ENCODE results near the gene PEX10. TPM values are rescaled to one million over a fixed set of nuclear protein-coding genes. Genes with fewer than 3 reads are reported as not detected.
A peak's percentile ranks its signal among the peaks of the same experiment; 100 is the strongest.

Gene PEX10
- total RNA-seq, 1 donor from 2014 or later = 20.0 TPM

DNA sequence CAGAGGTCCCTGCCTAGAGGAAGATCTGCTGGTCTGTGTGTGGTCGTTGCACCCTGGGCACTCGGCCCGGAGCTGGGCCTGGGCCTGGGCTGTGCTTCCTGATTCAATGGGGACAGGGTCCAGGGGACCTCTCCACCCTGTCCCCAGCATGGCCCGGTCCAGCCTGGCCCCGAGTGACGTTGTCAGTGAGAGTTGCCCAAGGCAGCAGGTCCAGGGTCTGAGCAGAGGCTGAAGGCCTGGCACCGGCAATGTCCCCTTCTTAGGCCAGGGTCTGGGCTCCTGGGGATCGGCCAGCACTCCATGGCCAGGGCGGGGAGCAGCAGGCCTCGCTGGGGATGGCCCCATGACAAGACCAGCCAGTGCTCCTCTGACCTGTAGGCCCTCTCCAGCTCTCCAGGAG, 15.6 kb upstream of the PEX10 start:
- DNase-seq (ENCODE audit: low spot score in 2 of 2) (no peak), FAIRE-seq (no peak)

DNA sequence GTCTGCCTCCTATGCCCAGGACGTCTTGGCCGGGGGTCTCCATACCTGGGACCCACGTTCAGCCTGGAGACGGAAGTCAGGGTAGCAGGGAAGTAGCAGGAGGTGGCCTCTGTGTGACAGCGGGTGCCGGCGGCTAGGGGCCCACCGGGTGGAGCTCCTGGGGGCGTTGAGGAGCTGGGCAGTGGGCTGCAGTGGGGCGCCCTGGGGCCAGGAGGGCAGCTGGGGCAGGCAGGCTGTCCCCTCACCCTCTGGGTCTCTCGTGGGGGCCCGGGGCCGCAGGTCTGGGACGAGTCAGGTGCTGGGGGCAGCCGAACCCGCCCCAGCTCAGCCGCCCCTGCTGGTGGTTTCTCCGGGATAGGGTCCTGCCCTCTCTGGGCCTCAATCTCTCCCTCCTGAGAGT, 14.7 kb upstream of the PEX10 start:
- DNase-seq (ENCODE audit: low spot score in 2 of 2) (no peak), FAIRE-seq (no peak)

DNA sequence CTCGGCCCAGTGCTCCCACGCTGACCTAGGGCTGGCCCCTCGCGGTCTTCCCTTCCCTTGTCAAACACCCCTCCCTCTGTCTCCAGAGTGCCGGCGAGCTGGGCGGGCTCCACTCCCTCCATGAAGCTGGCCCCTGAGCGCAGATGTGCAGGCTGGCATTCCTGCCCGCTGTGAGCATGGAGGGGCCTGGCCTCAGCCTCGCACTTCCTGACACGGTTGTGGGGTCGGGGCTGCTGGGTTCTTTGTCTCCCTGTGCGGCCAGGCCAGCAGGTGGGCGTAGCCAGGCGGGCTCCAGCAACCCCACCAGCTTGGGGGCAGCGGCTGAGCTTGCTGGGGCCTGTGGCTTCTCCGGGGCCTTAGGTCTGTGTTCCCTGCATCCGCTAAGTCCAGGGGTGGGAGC, 14.2 kb upstream of the PEX10 start:
- no peak for FAIRE-seq
- DNase-seq (ENCODE audit: low spot score in 2 of 2) = no peak

DNA sequence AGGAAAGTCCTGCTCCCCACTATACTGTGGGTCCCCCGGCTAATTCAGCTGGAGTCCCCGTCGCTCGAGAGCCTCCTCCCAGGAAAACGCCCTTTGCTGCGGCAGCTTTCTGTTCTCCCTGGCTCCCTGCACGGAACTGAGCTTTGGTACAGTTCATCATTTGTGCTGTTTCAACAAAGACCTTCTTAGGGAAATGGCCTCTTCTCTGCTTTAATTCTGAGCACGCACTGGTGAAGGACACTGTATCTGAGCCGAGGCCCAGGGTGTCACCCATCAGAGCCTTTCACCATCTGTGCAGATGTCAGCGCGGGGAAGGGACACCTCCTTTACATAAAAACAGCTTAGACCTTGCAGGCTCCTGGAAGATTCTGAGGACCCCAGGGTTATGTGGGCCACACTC, 13.5 kb upstream of the PEX10 start:
- no peak for FAIRE-seq
- peak in 1 of 2 donors; percentile 67 for DNase-seq (ENCODE audit: low spot score in 2 of 2)

DNA sequence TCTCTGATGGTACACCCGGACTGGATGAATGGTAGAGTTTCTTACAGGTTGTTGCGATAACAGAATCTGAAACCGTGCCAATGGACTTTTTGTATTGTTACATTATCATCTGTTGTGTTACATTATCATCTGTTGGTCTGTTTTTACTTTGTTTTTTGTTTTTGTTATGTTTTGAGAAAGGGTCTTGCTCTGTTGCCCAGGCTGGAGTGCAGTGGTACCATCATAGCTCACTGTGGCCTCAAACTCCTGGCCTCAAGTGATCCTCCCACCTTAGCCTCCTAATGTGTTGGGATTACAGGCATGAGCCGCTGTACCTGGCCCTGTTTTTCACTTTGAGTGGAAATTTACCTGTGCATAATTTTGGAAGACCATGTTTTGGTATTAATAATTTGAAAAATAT, 10.2 kb upstream of the PEX10 start:
- FAIRE-seq (no peak), DNase-seq (ENCODE audit: low spot score in 2 of 2) (no peak)

DNA sequence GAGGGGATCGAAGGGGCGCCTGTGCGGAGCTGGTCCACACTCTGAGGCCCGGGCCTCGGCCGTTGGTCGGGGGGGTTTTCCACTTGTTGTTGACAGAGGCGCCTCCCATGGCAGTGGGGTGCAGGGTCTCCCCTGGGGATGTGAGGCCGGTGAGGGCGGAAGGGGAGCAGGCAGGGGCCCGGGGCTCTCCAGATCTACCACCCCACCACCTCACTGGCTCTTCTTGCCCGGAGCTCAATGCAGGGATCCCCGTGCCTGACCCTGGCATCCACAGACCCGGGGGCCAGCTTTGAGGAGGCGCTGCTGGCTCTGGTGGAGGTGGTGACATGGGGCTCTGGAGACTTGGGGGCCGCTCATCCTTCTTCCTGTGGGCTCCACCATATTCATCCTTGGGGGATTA, 7.1 kb upstream of the PEX10 start:
- FAIRE-seq = no peak
- DNase-seq (ENCODE audit: low spot score in 2 of 2) = no peak

DNA sequence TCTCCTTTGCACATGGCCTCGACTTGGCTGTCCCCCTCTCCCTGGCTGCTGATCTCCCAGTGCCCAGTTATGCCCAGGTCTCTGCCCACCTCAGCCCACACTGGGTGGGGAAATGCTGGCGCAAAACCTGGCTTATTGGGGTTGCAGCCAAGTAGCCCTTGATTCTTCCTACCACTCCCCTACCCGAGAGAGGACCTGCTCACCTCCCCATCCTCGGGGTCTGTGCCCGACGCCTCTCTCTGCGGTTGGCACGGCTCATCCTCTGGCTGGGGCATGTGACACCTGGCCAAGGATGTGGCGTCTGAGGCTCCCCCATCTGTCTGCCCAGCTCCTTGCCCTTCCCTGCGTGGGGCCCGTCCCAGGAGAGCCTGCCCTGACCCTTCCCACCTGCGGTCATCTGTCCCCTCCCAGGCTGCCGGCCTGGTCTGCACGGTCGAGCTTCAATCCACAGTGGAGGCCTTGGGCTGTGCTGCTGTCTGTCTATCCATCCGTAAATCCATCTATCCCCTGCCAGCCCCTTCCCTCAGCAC, 6.5 kb upstream of the PEX10 start:
- FAIRE-seq = no peak
- no peak for DNase-seq (ENCODE audit: low spot score in 2 of 2)

DNA sequence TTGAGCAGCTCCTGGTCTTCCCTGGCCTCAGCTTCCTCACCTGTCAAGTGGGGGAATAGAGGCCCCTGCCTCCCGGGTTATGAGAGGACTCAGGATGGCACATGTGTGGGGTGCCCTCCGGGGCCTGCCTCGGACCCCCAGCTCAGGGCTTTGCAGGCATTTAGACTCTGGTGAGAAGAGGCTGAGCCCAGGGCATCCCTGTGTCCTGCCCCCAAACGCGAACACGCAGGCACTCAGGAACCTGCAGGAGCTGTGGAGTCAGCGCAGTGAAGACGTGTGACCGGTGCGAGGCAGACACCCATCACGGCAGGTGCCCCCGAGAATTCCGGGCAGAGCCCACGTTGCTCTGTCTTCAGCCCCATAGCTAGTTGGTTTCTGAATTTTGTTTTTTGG, 5.5 kb upstream of the PEX10 start:
- DNase-seq (ENCODE audit: low spot score in 2 of 2) (no peak), FAIRE-seq (no peak)

DNA sequence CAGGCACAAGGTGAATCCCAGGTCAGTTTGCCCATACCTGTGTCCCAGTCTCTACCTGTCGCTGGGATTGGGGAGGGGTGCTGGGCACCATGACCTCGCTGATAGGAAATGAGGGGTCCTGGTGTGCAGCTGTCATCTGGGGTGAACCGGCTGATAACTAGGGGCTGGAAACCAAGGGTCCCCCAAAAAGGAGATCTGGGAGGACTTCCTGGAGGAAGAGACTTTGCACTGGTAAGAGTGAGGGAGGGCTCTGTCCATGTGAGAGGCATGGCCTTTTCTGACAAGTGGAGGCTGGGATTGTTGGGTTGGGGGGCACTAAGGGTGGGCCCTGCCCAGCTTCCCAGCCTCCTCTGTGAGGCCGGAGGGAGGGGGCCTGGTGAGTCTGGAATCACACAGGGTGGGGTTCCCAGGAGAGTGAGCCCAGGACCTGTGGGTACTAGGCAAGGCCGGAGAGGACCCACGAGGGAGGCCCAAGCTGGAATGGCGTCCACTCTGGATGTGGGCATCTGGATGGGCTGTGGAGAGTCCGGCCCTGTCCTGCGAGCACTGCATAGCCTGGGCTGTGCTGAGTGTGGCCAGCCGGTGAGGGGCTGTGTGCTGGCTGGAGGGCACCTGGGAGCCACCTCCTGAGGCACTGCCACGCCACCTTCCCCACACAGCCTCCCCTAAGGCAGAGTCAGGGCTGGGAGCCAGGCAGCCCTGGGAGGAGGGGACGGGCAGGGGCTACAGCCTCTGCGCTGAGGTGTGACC, 4.9 kb upstream of the PEX10 start:
- DNase-seq (ENCODE audit: low spot score in 2 of 2) = no peak
- FAIRE-seq = no peak

DNA sequence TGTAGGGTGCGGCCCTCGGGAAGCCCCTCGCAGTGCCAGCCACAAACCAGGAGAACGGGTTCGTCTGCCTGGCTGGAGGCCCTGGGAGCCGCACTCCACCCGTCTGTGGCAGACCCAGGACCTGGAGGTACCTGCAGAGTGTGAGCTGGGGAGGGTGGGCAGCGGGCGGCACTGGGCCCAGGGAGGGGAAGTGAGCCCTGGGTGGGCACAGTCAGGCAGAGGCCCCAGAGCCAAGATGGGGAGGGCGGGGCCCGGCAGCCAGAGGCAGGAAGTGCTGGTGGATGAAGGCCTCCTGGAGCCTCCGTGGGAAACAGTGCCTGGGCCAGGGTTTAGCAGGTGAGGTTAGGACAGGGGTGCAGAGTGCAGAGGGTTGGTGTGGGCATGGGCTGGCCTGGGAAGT, 4.0 kb upstream of the PEX10 start:
- no peak for FAIRE-seq
- no peak for DNase-seq (ENCODE audit: low spot score in 2 of 2)

DNA sequence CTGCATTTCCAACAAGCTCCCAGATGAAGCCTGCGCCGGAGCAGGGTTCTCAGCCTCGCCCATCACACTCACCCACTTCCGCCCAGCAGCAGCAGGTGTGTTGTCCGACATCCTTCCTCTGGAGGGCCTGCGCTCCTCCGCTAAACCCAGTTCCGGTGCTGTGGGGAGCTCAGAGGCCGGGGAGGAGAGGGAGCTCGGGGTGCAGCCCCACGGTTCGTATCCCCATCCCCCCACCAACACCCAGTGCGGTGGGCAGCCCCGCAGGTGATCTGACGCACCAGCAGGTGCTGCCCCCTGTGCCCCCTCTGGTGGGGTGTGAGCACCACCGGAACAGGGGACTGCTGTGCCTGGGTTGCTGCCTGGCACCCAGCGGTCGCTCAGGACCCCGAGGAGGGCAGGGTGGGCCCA, 3.4 kb upstream of the PEX10 start:
- DNase-seq (ENCODE audit: low spot score in 2 of 2) (no peak), FAIRE-seq (no peak)

DNA sequence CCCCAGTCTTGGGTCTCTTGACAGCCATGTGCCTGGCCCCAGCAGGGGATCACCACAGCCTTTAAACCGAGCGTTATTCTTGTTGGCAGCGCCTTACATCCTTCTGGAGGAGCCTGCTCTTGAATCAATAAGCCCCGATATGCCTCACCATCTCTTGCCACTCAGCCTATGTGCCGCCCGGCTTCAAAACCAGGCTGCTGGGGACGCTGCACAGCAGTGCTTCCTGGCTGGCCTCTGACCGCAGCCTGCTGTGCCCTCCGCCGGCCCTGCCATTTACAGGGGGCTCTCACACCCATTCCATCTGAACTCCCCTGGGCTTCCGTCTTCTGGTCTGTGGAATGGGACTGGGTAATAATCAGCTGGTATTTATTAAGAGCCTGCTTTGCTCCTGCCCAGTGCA, 3.0 kb upstream of the PEX10 start:
- DNase-seq (ENCODE audit: low spot score in 2 of 2) (no peak), FAIRE-seq (no peak)

DNA sequence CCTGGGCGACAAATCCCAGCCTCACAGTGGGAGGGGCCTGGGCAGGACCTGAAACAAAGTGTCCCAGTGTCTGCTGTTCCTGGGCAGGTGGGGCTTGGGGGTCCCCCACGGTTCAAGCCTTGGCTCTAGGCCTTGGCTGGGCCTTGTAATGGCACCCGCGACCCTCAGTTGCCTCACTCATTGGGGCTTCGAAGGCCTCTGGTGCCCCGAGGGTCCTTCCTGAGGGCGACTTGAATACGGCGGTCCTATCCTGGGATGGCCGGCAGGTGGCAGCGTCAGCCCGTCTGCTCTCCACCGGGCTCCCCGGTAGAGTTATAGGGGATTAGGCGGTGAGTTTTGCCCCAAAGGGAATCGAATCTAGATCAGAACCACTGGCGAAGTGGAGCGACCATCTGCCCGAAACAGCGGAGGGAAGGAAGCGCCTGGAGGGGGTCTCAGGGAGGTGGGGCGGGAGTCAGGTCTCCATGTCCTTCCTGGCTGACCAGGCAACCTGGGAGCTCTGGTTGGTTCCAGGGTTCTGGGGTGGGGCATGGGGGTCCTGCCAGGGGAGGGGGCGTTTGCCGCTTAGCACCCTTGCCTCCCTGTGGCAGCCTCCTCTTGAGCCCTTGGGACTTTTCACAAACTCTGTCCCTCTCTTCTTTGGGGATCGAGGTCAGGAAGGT, 2.1 kb upstream of the PEX10 start:
- no peak for FAIRE-seq

DNA sequence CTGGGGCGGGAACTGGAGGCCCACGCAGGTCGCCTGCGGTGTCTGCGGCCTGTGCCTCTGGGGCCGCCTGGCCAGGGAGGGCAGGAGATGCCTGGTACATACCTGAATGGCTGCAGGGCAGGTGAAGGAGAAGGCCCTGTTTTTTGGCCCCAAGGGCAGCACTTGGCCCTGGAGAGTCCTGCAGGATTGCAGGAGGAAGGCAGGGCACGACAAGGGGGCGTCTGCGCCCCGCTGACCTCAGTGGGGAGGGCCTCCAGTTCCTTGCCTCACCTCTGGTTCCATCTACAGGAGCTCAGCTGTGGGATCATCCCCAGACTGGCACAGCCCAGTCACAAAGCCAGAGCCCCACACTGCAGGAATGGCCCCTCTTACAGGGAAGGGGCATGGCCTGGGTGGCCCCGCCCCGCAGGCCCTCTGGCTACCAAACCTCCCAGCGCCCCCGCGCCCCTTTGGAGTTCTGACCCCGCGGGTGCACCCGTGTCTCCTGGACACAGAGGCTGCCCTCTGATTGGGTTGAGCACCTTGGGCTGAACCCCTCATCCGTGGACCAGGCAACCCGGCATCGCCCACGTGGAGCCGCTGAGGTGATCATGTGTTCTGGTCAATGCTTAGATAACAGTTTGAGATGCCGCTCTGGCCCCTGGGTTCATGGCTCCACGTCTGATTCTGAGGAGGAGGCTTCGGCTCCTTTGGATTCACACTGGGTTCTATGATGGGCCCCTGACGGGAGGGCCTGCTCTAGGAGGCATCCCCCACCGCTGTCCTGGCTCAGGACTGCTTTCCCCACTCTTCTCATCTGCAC, 1.3 kb upstream of the PEX10 start:
- FAIRE-seq (no peak), DNase-seq (ENCODE audit: low spot score in 2 of 2) (no peak)

More for the DNA sequence above, 2.1 kb upstream of the PEX10 start:
- DNase-seq (ENCODE audit: low spot score in 2 of 2) = peak; percentile 88 to 92

DNA sequence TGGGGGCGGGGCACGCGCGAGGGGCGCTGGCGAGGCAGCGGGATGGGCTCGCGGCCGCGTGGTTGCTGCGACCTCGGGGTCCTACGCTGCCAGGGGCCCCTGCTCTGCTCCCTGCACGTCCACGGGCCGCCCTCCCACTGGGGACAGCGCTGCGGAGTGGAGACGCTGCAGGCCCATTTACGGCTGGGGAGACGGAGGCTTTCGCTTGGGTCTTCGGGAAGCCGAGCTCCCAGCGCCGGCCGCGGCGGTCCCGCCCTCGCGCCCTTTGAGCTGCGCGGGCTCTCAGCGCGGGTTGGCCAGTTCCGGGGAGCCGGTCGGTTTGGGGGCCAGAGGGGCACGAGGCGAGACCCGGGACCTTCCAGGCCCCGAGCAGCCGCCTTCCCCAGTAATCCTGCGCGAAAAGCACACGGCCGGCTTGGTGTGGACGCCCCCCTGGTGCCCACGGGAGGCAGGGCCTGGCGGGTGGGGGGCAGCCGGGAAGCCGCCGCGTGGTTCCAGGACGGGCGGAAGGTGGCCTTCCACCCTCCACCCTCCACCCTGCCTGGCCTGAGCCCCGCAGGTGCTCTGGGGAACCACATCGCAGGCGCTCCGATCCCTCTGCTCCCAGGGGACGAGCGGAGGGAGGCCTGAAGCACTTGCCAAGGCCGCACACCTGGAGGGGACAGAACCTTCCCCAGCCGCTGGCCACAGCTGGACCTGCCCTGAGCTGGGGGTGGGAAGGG, 570 bp upstream of the PEX10 start:
- FAIRE-seq (no peak), DNase-seq (ENCODE audit: low spot score in 2 of 2) (no peak)

DNA sequence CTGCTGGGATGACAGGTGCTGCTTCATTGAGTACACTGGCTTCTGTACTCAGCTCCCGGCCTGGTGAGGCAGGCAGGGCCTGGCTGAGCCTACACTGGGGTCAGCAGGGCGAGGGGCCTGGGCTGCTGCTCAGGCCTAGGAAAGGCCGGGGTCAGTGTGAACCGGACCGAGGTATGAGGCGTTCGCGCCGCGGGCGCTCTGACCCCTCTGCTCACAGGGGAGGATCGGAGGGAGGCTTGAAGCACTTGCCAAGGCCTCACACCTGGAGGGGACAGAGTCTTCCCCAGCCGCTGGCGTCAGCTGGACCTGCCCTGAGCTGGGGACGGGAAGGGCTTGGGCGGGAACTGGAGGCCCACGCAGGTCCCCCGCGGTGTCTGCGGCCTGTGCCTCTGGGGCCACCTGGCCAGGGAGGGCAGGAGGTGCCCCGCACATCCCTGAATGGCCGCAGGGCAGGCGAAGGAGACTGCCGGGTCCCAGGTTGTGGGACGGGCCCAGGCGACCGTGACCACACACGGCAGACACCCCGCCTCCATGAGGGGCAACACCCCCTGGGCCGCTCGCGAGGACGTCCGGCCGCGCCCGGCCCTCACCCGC, 466 bp downstream of the PEX10 start:
- FAIRE-seq (no peak), DNase-seq (ENCODE audit: low spot score in 2 of 2) (peak in 1 of 2 donors; percentile 41)

DNA sequence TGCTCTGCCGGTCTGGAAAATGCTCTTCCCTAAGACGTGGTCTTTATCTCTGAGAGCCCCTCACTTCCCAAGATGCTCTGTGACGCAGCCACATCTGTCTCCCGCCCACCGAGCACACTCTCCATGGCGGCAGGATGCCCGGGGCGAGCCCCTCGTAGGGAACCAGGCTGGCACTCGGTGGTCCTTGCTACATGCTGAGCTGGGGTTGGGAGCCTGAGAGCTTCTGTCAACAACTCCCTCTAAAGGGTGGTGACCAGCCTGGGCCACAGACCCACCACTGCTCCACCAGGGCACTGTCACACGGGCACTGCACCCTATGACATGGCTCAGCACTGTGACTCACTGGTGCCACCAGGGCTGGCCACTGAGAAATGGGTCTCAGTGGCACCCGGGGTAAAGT, 2.6 kb downstream of the PEX10 start:
- FAIRE-seq (no peak), DNase-seq (ENCODE audit: low spot score in 2 of 2) (no peak)

DNA sequence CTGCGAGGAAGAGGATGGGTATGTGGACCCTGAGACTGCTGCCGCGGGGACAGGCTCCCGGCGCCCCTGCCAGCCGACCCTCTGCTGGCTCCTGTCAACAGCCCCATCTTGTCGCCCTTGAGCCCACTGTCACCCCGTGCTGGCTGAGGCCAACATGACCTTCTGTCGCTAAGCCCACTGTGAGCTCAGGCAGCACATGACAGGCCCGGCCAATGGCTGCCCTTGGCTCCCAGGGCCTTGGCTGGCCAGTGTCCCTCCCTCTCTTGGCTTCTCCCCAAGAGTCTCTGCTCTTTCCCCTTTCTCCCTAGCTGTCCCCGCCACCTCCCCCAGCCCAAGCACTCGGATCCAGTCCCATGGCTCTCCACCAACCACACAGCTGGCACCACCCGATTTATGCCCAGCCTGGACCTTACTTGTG, 3.5 kb downstream of the PEX10 start:
- no peak for FAIRE-seq
- DNase-seq (ENCODE audit: low spot score in 2 of 2) = no peak

DNA sequence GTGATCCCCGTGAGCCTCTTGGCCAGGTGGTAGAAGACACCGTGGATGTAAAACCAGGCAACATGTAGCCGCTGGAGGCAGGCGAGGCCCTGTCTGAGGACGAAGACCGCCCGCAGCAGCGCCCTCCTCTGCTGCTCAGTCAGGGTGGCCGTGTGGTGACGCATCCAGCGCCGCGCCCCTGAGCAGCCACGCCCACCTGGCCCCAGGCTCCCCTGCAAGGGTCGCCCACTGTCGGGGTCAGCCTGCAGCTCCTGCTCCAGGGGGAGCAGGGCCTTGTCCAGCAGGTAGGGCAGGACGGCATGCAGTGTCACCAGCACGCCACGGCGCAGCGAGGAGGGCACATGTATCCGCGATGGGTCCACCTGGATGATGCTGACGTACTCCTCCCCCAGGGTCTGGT, 3.9 kb downstream of the PEX10 start:
- DNase-seq (ENCODE audit: low spot score in 2 of 2) = no peak
- FAIRE-seq = no peak

DNA sequence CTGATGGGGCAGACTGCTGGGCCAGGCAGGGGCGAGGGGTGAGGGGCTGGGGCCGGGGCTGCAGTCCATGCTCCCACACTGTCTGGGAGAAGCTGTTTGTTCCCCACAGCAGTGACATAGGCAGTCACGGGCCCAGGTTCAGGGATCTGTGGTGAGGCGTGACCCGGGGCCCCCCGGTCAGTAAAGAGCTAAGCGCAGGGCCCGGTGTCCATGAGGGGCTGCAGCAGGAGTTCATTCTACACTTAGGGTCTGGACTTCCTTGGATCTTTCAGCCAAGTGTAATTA, 4.4 kb downstream of the PEX10 start:
- DNase-seq (ENCODE audit: low spot score in 2 of 2) = no peak
- FAIRE-seq = no peak

Measured in frontal cortex (tissue), 4 donors.